ENCODE data around the gene WIPI1.
"Not testable (repeated sequence)": the region's sequence is repeated elsewhere in the genome, so short reads cannot be mapped to it uniquely, and the experiment has no call there.

Gene WIPI1

GRCh38 chr17:68437979-68438822 is 19.1 kb downstream of the WIPI1 start:
- no peak for DNase-seq

GRCh38 chr17:68435876-68436842 is 21.1 kb downstream of the WIPI1 start:
- DNase-seq: peak; percentile 9 to 63

DNA sequence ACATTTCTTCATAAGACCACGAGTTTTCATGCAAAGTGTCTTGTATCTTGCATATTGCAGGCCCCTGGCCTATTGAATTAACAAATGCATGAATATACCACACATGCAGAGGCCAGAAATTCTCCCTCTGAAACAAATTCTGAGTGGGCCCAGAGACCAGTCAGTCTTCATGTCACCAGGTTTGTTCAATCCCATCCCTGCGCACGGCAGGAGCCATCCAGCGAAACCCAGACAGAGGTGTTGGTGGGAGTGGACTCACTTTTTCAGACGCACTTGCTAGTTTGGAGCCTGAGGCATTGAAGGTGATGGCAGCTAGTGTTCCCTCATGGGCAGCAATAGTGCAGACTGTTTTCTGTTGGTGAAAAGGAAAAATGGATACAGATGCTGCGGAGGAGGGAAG is 21.9 kb downstream of the WIPI1 start:
- DNase-seq: no peak

DNA sequence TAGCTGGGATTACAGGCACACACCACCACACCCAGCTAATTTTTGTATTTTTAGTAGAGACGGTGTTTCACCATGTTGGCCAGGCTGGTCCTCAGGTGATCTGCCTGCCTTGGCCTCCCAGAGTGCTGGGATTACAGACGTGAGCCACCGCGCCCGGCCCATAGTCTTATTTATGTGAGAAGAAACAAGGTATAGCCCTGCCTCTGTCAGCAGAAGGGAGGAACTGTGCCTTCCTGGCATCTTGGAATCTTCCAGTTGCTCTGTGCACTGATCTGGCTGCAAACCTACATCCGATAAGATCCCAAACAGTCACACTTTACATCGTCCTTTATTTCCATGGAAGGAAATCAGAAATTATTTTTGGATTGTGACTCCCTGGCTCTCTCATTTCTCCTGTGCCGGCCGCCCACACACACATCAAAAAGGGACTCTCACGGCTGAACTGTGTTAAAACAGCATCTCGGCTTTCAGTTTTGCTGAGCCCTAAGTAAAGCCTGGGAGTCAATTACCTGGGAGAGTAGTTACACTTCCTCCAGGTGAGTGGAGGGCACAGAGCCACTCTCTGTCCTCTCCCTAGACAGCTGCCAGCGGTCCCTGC is 23.3 kb downstream of the WIPI1 start:
- DNase-seq: no peak

- no peak for DNase-seq
These were observed 24.1 kb downstream of the WIPI1 start for GRCh38 chr17:68433211-68433610.

DNA sequence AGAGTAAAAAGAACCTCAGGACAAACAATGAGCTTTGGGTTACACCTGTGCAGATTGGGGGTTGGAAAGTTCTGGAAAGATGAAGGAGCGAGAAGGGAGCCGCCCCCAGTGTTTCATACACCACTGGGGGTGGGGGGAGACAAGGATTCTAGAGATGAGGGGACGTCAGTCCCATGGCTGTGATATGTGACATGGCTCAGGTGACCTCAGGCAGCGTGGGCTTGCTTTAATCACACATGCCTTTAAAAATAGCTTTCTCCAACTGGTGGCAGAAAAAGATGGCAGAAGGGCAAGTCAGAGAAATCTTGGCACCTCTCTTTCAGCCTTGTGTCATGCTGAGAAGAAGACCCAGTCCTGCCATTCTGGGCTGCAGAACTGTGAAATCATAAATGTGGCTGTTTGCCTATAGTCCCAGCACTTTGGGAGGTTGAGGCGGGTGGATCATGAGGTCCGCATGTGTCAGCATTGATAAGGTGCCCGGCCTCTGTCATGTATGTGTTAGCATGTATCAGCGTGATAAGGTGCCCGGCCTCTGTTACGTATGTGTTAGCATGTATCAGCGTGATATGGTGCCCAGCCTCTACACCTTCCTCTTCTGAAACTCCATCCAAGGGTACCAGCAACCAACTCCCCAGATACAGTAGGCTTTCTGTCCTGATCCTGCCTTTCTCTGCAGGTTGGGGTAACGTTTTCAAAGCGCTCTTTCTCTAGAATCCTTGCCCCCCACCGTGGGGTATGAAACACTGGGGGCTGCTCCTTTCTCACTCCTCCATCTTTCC is 25.0 kb downstream of the WIPI1 start:
- DNase-seq: no peak

- no peak for DNase-seq
These were observed 25.6 kb downstream of the WIPI1 start for GRCh38 chr17:68431661-68432071.

- no peak for DNase-seq
These were observed 26.2 kb downstream of the WIPI1 start for GRCh38 chr17:68431045-68431608.

DNA sequence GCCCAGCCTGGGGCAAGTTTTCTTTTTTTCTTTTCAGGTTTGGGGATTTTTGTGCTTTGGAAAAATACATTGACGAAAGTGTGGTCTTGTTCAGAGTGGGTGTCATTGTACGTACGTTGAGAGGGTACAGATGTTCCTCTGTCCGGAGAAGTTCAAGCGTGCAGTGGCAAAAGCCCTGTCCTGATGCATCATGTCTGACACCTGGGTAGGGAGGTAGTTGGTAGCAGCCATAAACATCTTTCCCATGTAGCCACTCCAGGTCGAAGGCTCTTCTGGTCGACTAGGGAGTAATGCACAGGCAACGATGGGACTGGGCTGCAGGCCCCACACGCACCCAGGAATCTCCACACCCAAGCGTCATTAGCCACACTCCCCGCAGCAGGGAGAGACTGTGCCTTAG is 27.4 kb downstream of the WIPI1 start:
- no peak for DNase-seq

DNA sequence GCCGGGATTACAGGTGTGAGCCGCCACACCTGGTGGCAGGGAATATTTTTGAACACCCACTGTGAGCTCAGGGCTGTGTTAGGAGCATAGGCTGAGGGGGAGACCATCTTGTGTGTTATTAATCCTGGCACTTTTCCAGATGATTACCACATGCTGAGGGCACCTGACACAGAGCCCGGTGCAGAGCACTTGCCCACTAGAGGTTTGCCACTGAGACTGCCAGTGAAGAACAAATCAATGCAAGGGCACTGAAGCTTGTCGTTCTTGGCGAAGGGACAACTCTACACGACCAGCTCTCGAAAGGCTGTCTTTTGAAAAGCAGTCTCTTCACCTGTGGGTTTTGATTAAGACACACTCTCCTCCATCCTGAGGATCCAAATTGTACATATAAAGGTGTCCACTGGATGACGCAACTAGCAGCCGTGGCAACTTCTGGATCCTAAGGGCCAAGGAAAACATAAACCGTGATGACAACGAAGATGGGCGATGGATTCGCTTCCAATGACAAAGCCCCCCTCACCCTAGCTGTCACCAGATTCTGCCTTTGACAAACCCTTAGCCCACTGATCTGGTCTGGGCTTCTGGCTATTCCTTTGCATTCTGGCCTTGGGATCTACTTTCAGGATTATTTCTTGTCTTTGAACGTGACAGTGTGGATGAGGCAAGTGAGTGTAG is 28.7 kb downstream of the WIPI1 start:
- DNase-seq: no peak

GRCh38 chr17:68427575-68427974 is 29.7 kb downstream of the WIPI1 start:
- DNase-seq: no peak

- no peak for DNase-seq
These were observed 31.3 kb downstream of the WIPI1 start for GRCh38 chr17:68425979-68426378.

DNA sequence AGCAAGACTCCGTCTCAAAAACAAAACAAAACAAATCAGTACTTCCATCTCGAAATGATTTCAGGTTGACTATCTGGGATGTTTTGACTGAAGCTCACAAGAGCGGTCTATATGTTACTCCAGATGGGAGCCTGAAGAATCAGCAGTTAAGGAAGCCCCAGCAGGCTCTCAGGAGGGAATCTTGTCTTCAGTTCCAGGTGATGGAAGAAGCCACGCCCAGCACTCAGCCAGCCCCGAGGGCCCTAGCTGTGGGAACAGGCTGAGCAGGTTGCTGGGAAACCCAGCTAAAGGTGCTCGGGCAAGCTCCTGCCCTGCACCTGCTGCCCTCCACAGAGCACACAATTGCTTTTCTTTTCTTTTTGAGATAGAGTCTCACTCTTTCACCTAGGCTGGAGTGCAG is 32.4 kb downstream of the WIPI1 start:
- DNase-seq: no peak

- DNase-seq: no peak
These were observed 33.1 kb downstream of the WIPI1 start for GRCh38 chr17:68424203-68424602.

- no peak for DNase-seq
These were observed 34.0 kb downstream of the WIPI1 start for GRCh38 chr17:68423251-68423650.

GRCh38 chr17:68422821-68423220 is 34.5 kb downstream of the WIPI1 start:
- no peak for DNase-seq

DNA sequence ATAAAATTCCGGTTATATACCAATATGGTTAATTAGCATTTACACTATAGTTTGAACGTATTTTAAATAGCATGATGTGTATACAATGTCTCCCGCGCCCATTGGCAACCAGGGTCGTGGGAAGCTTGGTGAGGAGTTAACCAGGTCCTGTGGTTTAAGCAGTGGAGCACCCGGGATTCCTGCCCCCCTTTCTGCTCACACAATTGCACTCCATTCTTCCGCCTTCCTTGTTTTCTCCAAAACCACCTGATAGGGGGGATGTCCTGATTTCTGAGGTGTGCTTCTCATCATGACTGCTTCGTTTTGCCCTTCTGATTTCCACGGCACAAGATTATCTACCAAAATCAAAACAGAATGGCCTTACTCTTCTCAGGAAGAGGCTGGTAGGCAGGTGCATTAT is 35.8 kb downstream of the WIPI1 start:
- DNase-seq: no peak

GRCh38 chr17:68420065-68420464 is 37.2 kb downstream of the WIPI1 start:
- no peak for DNase-seq

DNA sequence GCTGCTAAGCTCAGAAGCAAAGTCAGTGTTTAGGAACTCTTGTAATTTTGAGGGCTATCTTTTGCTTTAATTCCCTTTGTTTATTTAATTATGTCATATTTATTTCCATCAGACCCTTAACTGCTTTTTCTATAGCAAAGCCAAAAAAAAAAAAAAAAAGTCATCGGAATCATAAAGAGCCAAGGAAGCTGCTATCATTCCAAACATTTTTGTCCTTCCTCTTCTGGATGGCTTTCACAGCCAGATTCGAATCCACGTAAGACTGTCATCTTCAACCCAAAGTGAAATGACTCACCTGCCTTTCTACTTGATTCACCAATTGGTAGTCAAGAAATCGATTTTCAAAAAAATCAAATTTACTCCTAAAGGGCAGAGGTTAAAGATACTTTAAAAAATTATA is 38.4 kb downstream of the WIPI1 start:
- DNase-seq: no peak

- no peak for DNase-seq
These were observed 40.0 kb downstream of the WIPI1 start for GRCh38 chr17:68417317-68417716.

DNA sequence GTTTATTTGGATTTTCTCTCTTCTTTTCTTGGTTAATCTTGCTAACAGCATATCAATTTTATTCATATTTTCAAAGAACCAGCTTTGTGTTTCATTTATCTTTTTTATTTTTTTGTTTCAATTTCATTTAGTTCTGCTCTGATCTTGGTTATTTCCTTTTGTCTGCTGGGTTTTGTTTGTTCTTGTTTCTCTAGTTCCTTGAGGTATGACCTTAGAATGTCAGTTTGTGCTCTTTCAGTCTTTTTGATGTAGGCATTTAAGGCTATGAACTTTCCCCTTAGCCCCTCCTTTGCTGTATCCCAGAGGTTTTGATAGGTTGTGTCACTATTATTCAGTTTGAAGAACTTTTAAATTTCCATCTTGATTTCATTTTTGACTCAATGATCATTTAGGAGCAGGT is 42.4 kb downstream of the WIPI1 start:
- DNase-seq: not testable (repeated sequence)
